HT-29 (cell line): Measurements from ENCODE around the gene DRAP1. TPM values are rescaled to one million over a fixed set of nuclear protein-coding genes. Genes with fewer than 3 reads are reported as not detected.
"Not testable (repeated sequence)": the region's sequence is repeated elsewhere in the genome, so short reads cannot be mapped to it uniquely, and the experiment has no call there.

Experiments
- DNase-seq: peaks from one replicate; pipeline ENCODE4 v3.0.0-alpha.2; 2015; ENCODE audit warnings: low spot score
- total RNA-seq: library from RNA; depleted of rRNA; stranded (reverse); fragments of >200 nt; shearing (Covaris generic); gene quantifications from 2 replicates; pipeline ENCODE4 v1.2.3, GENCODE V29; 2014

DRAP1 gene
- total RNA-seq, 1 experiment from 2014 or later, result 208 TPM

DNA sequence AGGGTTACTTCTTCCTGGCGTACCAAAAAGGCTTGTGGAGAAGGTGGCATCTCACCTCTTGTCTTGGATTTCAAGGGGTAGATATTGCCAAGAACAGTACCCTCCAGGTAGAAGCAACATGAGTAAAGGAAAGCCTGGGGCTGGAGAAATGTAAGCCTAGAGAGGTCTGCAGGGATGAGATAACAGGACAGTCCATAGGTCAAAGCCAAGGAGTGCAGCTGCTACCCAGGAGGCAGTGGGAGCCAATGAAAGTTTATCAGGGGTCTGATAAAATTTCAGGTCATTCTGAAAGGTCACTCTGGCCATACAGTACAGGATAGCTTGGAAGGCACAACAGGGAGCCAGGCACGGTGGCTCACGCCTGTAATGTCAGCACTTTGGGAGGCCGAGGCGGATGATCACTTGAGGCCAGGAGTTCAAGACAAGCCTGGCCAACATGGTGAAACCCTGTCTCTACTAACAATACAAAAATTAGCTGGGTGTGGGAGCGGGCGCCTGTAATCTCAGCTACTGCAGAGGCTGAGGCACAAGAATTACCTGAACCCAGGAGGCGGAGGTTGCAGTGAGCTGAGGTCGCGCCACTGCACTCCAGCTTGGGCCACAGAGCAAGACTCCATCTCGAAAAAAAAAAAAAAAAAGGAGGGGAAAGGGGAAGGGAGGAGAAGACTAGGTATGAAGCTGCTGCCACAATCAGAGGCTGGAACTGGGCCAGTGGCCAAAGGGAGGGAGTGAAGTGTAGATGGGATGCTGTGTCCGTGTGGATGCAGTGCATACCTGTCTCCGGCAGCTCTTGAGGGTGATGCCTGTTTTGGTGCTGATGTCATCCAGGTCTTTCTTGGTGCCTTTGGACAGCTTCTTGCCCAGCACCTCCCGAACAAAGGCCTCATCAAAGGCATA lies 32.2 kb upstream of the DRAP1 start:
- DNase-seq, result peak; percentile 19

- DNase-seq, result no peak
Observed at GRCh38 chr11:65887723-65888162, 31.5 kb upstream of the DRAP1 start.

DNA sequence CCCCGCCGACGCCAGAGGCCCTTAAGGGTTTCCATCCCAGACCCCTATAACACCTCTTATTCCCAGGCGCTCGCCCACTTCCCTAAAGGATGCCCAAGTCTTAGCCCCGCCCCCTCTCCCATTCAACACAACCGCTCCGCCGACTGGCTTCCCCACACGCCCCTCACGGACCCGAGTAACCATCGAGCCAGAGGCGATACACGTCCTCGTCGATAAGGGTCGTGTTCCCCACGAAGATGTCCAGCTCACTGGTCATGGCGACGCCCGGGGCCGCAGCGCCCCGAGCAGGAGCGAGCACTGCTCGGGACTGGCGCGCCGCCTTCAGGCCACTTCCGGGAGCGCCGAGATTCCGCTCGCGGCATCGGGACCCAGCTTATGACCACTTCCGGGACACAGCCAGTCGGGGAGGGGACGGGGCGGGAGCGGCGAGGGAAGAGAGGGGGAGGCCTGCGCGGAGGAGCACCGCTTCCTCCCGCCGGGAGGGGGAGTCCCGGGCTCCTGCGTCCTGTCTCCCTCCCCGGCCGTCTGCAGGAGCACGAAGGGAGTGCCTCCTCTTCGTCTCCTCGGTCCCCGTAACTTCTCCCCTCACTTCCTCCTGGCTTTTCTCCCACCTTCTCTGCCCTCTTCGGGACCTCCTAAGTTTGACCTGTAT lies 30.9 kb upstream of the DRAP1 start, which contains the start of gene FIBP:
Gene FIBP, minus strand, starts transcription at position 309 of the 652 bp plus-strand sequence. Its CDS starts 53 bp downstream, at position 256.
- DNase-seq, result peak; percentile 99

DNA sequence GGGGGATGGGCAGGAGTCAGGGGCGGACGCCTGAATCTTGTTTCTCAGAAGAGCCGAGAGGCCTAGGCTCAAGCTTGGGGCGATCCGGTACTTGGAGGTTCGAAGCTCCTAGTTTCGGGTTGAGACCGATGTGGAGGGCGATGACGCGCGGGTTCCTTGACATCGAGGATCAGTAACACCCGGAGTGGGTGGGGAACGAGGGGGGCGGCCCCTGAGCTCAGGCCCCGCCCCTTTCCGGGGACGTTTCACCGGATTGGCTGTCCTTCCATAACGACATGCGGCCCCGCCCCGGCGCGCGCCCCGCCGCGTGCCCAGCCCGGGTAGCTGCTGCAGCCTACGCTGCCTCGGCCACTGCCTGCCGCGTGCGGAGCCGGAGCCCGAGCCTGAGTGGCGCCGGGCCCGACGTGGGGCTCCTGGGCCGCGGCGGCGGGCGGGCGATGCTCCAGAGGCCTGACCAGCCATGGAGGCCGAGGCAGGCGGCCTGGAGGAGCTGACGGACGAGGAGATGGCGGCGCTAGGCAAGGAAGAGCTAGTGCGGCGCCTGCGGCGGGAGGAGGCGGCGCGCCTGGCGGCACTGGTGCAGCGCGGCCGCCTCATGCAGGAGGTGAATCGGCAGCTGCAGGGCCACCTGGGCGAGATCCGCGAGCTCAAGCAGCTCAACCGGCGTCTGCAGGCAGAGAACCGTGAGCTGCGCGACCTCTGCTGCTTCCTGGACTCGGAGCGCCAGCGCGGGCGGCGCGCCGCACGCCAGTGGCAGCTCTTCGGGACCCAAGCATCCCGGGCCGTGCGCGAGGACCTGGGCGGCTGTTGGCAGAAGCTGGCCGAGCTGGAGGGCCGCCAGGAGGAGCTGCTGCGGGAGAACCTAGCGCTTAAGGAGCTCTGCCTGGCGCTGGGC lies 28.7 kb upstream of the DRAP1 start, which contains the start of gene CCDC85B:
Gene CCDC85B, plus strand, starts transcription at position 350 of the 895 bp plus-strand sequence. Its CDS starts 111 bp downstream, at position 461.
- peak; percentile 98 for DNase-seq

DNA sequence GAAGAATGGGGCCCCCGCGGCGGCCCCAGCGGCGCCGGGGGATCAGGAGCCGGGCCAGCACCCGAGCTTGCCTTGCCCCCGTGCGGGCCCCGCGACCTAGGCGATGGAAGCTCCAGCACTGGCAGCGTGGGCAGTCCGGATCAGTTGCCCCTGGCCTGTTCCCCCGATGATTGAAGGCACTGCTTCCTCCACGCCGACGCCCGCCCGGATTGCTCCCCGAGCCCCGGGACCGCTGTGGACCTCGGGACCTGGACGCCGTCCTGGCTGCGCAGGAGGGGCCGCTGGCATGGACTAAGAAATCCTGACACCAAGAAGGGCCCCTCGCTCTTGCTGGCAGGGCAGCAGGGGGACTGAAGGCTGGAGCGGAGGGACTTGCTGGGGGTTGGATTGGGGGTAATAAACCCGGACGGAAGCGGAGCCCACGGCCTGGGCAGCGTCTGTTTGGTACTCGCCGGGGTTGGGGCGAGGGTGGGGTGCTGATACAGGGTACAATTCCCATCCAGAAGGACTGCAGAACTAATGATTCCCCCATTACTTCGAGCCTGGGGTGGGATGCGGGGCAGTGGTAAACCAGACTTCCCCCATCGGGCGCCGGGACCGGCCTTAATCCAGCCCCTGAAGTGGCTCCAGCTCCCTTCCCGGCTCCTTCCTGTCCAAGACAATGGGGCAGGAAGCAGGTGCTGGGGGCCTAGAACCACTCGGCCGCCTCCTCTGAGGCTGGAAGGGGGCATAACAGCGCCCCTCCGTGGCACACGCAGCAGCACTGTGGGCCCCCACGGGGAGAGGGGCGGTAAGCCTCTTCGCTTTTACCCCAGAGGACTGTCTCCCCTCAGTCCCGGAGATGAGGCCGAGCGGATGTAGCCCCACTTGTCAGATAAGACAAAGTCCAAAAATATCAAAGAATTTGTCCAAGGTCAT lies 27.7 kb upstream of the DRAP1 start:
- DNase-seq, result no peak

DNA sequence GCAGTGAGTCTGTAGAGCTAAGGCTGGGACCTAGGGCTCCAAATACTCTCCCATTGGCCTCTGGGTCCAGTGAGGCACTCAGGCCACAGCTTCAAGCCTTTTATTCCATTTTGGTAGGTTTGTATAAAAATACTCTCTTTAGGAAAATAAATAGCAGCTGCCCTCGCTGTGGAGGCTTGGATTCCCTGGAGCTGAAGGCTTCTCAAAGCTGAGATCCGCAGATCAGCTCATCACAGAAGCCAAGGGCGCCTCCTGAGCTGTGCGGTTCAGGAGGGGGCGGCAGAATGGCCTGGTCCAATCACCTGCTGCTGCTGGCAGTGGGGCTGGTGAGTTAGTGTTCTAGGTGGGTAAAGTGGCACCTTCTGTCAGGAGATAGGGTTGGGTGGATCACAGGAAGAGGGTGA lies 27.1 kb upstream of the DRAP1 start:
- not testable (repeated sequence) for DNase-seq

DNA sequence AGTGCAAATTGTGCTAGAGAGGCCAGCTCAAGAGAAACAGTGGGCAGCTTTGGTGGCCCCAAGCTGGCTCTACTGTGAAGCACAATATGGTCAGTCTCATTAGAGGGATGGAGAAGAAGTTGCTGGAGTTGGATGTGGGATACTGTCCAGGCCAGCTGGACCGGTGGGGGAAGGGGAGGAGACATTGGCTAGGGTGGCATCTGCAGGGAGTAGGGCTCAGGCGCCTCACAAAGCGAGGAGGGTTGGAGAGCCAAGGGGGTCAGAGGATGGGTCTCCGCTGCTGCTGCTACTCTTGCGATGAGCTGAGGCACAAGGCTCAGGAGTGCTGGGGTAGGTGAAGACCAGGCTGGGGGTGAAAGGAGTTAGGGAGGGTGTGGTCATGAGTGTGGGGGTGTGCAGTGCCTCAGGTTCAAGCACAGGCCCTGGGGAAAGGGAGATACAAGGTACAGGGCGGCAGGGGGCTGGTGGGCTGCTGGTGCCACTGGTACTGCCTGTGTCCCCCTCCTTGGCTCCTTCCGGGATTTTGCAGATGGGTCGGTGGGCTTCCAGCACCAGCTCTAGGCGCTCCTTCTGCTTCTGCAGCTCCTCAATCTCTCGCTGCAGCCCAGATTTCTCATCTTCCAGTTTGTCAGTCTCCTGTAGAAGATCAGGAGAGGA lies 26.4 kb upstream of the DRAP1 start:
- no peak for DNase-seq

- no peak for DNase-seq
Observed at GRCh38 chr11:65894034-65894591, 25.1 kb upstream of the DRAP1 start.

DNA sequence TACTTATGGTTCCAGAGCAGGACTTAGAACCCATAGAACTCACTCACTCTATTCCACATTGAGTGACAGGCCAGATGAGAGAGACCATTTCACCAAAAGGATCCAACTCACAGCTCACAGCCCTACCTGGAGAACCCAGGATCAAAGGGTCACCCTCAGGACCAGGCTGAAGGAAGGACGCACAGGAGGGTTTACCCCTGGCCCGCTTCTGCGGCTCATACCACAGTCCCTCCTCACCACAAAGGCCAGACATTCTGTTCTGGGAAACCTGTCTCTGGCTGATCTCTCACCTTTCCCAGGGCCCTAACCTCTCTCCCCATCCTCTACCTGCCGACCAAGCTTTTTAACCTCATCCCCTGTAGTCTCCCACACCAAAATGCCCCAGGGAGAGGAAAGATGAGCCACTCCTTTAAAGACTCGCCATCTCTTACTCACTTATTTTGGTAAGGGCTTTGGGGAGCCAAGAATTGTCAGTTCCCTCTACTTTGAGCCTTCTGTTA lies 23.7 kb upstream of the DRAP1 start:
- DNase-seq, result no peak

DNA sequence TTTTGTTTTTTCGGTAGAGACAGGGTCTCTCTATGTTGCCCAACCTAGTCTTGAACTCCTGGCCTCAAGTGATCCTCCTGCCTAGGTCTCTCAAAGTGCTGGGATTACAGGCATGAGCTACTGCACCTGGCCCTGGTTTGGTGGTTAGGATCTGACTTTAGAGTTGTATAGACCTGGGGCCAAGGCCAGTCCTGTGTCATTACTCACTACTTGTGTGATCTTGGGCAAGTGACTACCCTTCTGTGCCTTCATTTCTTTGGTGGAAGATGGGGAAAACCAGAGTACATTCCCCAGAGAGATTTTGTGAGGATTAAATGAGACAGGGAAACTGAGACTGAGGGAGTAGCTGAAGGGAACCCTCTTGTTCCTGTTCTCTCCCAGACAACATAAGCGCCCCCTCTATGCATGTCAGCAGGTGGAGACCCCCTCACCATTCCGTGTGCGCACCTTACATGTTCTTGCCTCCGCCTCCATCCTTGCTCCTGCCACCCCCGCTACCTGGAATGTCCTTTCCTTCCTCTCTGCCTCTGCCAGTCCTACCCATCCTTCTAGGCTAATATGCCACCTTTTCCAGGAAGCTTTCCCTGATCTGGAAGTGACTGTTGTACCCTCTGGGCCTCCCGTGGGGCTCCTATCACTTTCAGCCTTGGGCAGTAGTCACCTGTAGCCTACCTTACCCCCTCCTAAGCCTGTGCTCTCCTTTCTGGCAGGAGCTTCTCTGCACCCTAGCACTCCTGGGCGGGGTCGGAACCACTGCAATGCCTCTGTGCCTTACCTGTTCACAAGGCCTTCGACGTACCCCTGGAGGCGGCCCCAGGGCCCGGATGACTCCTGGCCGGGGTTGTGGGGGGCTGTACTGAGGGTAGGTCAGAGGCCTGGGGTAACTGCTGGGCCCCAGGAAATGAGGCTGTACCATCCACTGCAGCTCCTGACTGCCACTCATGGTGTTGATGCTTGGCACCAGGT lies 22.9 kb upstream of the DRAP1 start:
- DNase-seq, result no peak

GRCh38 chr11:65897020-65897471 lies 22.2 kb upstream of the DRAP1 start:
- no peak for DNase-seq

DNA sequence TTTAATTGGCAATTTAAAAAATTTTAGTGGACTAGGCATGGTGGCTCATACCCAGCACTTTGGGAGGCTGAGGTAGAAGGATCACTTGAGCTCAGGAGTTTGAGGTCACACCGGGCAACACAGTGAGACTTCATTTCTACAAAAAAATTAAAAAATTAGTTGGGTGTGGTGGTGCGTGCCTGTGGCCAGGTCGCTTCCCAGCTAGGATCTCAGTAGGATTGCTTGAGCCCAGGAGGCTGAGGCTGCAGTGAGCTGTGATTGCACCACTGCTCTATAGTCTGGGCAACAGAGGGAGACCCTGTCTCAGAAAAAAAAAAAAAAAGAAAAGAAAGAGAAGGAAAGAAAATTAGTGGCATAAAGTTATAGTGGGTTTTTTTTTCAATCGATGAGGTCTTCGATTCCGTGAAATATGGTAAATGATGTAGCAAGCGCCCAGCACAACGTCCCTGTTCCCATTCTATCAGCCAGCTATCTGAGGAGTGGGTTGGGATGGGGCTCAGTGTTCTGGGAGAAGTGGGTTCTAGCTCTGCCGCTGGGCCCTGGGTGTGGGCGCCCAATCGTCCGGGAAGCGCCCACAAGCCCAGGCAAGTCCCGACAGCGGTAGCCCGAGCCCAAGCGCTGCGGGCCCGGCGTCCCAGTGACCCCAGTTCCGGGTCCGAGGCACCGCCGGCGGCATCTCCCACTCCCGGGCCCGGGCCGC lies 20.4 kb upstream of the DRAP1 start:
- DNase-seq, result no peak

DNA sequence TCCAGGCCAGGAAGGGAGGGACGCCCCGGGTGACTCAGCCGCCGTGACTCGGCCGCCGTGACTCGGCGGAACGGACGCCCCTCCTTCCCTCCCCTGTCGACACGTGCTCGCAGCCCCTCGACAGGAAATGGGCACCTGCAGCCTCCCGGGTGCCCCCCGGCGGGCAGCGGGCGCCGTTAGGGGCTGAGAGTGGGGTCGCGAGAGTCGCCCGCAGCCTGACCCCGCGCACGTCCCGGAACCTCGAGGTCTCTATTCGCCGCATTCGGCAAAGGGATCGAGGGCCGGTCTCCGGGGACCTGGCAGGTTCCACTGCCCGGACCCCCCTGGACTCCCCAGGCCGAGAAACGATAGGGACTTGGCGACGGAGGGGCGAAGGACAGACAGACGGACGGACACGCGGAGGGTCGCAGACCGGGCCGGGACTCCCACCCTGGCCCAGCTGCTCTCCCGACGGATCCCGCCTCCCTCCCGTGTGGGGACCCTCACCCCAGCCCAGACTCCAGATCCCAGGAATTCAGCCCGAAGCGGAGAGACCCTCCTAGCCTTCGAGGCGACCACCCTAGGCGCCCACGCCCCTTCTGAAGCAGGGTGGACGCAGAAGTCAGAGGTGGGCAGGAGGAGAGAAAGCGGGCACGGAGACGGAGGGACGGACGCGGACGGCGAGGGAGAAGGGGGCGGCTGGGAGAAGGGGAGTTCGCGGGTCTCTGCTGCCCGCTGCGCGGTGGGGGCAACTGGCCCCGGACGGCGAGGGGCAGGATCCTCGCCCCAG lies 19.7 kb upstream of the DRAP1 start:
- peak; percentile 76 for DNase-seq

DNA sequence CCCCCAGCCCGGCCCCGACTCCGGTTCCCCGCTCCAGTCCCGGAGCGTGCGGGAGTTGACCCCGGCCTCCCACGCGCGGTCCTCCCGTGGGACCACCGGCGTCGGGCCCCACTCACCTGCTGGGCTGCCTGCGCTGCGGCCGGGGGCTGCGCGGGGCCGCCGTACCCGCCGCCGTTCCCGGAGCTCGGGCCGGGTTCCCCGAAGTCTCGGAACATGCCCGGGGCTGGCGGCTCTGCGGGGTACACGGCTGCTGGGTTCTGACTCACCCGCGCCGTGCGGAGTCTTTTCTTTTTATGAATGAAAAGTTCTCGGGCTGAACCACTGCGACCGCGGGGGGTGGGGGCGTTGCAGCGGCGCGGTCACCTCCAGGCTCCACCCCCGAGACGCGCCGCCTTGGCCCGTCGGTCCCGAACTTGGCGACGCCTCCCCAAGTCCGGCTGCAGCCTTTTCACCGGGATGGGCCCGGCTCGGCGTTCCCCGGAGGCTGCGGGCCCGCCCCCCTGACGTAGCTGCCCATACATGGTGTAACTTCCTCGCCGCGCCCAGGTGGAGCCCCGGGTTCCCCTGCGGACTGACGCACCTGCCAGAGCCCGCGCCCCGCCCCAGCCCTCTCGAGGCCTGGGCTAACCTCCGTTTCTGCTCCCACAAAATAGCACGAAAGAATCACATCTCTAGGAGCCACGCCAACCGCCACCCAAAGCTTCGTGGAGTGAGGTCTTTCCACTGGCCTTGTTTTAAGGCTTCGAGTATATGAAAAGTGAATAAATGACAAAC lies 18.9 kb upstream of the DRAP1 start, which contains the start of gene FOSL1:
Gene FOSL1, minus strand, starts transcription at position 264 of the 774 bp plus-strand sequence. Its CDS starts 49 bp downstream, at position 215.
- peak; percentile 98 for DNase-seq

DNA sequence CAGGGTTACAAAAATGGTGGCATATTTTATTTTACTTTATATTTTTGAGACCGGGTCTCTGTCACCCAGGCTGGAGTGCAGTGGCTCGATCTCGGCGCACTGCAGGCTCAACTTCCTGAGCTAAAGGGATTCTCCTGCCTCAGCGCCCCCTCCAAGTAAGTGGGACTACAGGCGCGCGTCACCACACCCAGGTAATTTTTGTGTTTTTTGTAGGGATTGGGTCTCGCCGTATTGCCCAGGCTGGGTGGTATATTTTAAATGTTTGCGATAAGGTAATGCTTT lies 18.4 kb upstream of the DRAP1 start:
- no peak for DNase-seq

DNA sequence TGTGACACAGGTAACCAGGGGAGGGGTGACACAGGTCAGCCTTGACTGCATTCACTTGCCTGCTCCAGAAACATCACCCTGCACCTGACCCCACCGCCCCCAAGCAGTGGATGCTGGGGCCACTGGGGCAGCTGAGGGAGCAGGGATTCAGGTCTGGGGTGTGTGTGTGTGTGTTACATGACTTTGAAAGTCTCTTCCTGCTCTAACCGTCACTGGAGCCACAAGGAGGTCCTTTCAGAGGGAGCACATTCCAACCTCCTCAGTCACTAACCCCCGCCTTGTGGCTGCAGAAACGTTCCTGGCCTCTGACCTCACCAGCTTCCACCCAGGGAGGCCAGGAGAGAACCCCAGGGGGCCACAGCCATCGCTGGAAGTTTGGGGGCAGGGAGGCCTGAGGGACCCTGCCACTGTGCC lies 16.2 kb upstream of the DRAP1 start:
- peak; percentile 90 for DNase-seq
